IMR-90 (cell line): ENCODE results near the gene CTNNA2. TPM values are rescaled to one million over a fixed set of nuclear protein-coding genes. Genes with fewer than 3 reads are reported as not detected.

Experiments used
- ATAC-seq: fragments of 200-7000 bp; cut with Tn5 transposase; 2 replicates; pipeline ENCODE4 v1.9.1; 2020; ENCODE audit warnings: low read depth, mild to moderate bottlenecking, moderate library complexity
- BruUV-seq: library from RNA; stranded (reverse); fragments of 400-500 nt; replicated peaks from 2 replicates; lab custom pipeline; 2021; lab: Mats Ljungman, UMichigan
- CTCF ChIA-PET: fragments of 300-600 bp; formaldehyde crosslinking; extraction: SDS; loops from one replicate; lab custom pipeline; 2021; ENCODE audit warnings: antibody characterized with exemption; lab: Yijun Ruan, JAX
- POLR2A ChIA-PET: fragments of 300-600 bp; sonication (Branson Sonifier 250); formaldehyde crosslinking; loops from one replicate; lab custom pipeline; 2022; ENCODE audit warnings: antibody characterized with exemption; ENCODE audit not compliant: unreplicated experiment; lab: Charles Lee
- DNase-seq: peaks from one replicate; pipeline ENCODE4 v3.0.0; 2013
- H2AFZ ChIP-seq: replicated peaks from 2 replicates; pipeline ENCODE3; 2013; ENCODE audit warnings: low read length, mild to moderate bottlenecking; ENCODE audit not compliant: poor library complexity
- H2AK5ac ChIP-seq: 2 replicates; pipeline ENCODE4 v1.6.1; 2013; ENCODE audit warnings: low read depth, low read length, inconsistent platforms
- H2AK9ac ChIP-seq: replicated peaks from 2 replicates; pipeline ENCODE3; 2013; ENCODE audit warnings: mild to moderate bottlenecking, low read depth, low read length, moderate library complexity; ENCODE audit not compliant: poor library complexity
- H2BK120ac ChIP-seq: 2 replicates; pipeline ENCODE4 v1.6.1; 2013; ENCODE audit warnings: low read depth, low read length, inconsistent platforms
- H2BK15ac ChIP-seq: 3 replicates; pipeline ENCODE4 v1.6.1; 2013; ENCODE audit warnings: low read depth, low read length, inconsistent platforms
- H2BK20ac ChIP-seq: 2 replicates; pipeline ENCODE4 v1.6.1; 2013; ENCODE audit warnings: low read depth, mild to moderate bottlenecking, inconsistent platforms, low read length, moderate library complexity
- H2BK5ac ChIP-seq: 2 replicates; pipeline ENCODE4 v1.6.1; 2013; ENCODE audit warnings: mild to moderate bottlenecking, low read depth, low read length, inconsistent platforms; ENCODE audit not compliant: poor library complexity, severe bottlenecking
- H3K14ac ChIP-seq: replicated peaks from 2 replicates; pipeline ENCODE4 v1.6.1; 2013; ENCODE audit warnings: low read depth, low read length, inconsistent platforms
- H3K18ac ChIP-seq: 2 replicates; pipeline ENCODE4 v1.6.1; 2013; ENCODE audit warnings: low read depth, low read length, control low read depth
- H3K23ac ChIP-seq: 2 replicates; pipeline ENCODE4 v1.6.1; 2013; ENCODE audit warnings: low read depth, low read length, inconsistent platforms
- H3K27ac ChIP-seq: 2 replicates; pipeline ENCODE4 v1.5.1; 2013; ENCODE audit warnings: mild to moderate bottlenecking, control low read depth, low read length; ENCODE audit not compliant: insufficient read depth
- H3K27me3 ChIP-seq: 2 replicates; pipeline ENCODE4 v1.6.1; 2013; ENCODE audit warnings: low read length; ENCODE audit not compliant: control insufficient read depth, insufficient read depth
- H3K36me3 ChIP-seq: 2 replicates; pipeline ENCODE4 v1.6.1; 2013; ENCODE audit warnings: low read length, mixed read lengths; ENCODE audit not compliant: control insufficient read depth, insufficient read depth
- H3K4ac ChIP-seq: 2 replicates; pipeline ENCODE4 v1.6.1; 2013; ENCODE audit warnings: low read depth, low read length, inconsistent platforms
- H3K4me1 ChIP-seq: 2 replicates; pipeline ENCODE4 v1.6.1; 2013; ENCODE audit warnings: low read length, mixed read lengths; ENCODE audit not compliant: control insufficient read depth, insufficient read depth
- H3K4me2 ChIP-seq: 2 replicates; pipeline ENCODE4 v1.6.1; 2013; ENCODE audit warnings: low read depth, mild to moderate bottlenecking, control low read depth, low read length, moderate library complexity
- H3K4me3 ChIP-seq: 2 replicates; pipeline ENCODE4 v1.5.1; 2013; ENCODE audit warnings: low read depth, mild to moderate bottlenecking, control low read depth, low read length, moderate library complexity; ENCODE audit not compliant: insufficient read depth
- H3K56ac ChIP-seq: 2 replicates; pipeline ENCODE4 v1.6.1; 2013; ENCODE audit warnings: low read length, inconsistent platforms; ENCODE audit not compliant: insufficient read depth; ENCODE audit errors: extremely low read depth
- H3K79me1 ChIP-seq, 2 experiments: 2 replicates each; pipeline ENCODE4 v1.6.1; 2013; ENCODE audit warnings: low read length in 2 of 2, inconsistent platforms in 1 of 2, low read depth in 1 of 2
- H3K9ac ChIP-seq: 2 replicates; pipeline ENCODE4 v1.6.1; 2013; ENCODE audit warnings: low read depth, low read length, control low read depth
- H3K9me1 ChIP-seq: 2 replicates; pipeline ENCODE4 v1.6.1; 2013; ENCODE audit warnings: low read length, inconsistent platforms; ENCODE audit not compliant: insufficient read depth
- H3K9me3 ChIP-seq: 2 replicates; pipeline ENCODE4 v1.6.1; 2013; ENCODE audit warnings: low read length; ENCODE audit not compliant: control insufficient read depth, insufficient read depth
- H4K20me1 ChIP-seq: 2 replicates; pipeline ENCODE4 v1.6.1; 2013; ENCODE audit warnings: low read length, inconsistent platforms; ENCODE audit not compliant: insufficient read depth
- H4K5ac ChIP-seq: 2 replicates; pipeline ENCODE4 v1.6.1; 2013; ENCODE audit warnings: mild to moderate bottlenecking, low read depth, low read length, control low read depth
- H4K8ac ChIP-seq, 2 experiments: 2 replicates each; pipeline ENCODE4 v1.6.1; 2013; ENCODE audit warnings: low read depth in 2 of 2, low read length in 2 of 2, control low read depth in 1 of 2, inconsistent platforms in 1 of 2
- H4K91ac ChIP-seq: 2 replicates; pipeline ENCODE4 v1.6.1; 2013; ENCODE audit warnings: low read depth, low read length, inconsistent platforms; ENCODE audit not compliant: insufficient read depth
- FOS ChIP-seq: fragments of 150-350 bp; IDR thresholded peaks from 2 replicates; pipeline ENCODE4 v1.6.1; 2016; ENCODE audit warnings: low read depth, low read length
- MAFK ChIP-seq: IDR thresholded peaks from 2 replicates; pipeline ENCODE4 v1.6.1; 2012; ENCODE audit warnings: low read depth, low read length, improper control_type of control experiment
- NFE2L2 ChIP-seq: fragments of 150-350 bp; IDR thresholded peaks from 2 replicates; pipeline ENCODE4 v1.6.1; 2016; ENCODE audit warnings: low read depth, mild to moderate bottlenecking, low read length
- RCOR1 ChIP-seq: IDR thresholded peaks from 2 replicates; pipeline ENCODE4 v1.6.1; 2012; ENCODE audit warnings: mild to moderate bottlenecking, low read length, improper control_type of control experiment; ENCODE audit not compliant: insufficient replicate concordance
- RFX5 ChIP-seq: IDR thresholded peaks from 2 replicates; pipeline ENCODE4 v1.8.0; 2012; ENCODE audit warnings: low read depth, mild to moderate bottlenecking, low read length, moderate library complexity
- SMC3 ChIP-seq: fragments of 150-350 bp; IDR thresholded peaks from 2 replicates; pipeline ENCODE4 v1.6.1; 2016; ENCODE audit warnings: low read depth, mild to moderate bottlenecking, antibody characterized with exemption, low read length, moderate library complexity
- WGBS, 2 experiments: methylation state at CpG; one replicate each; pipeline versions ENCODE4 v1.1.5 to v1.1.7; 2013; ENCODE audit warnings: missing lambda C conversion rate in 2 of 2; ENCODE audit not compliant: insufficient read length in 1 of 2; ENCODE audit errors: extremely low coverage in 2 of 2; 5-methylcytosine and 5-hydroxymethylcytosine counted together
- dilution Hi-C: fragments of 300-500 bp; cut with HindIII; formaldehyde crosslinking; loops from one replicate; pipeline ENCODE4 v1.14.3; 2018; ENCODE audit warnings: low sequenced_read_pairs; ENCODE audit not compliant: unreplicated experiment
- in situ Hi-C: fragments of 300-500 bp; cut with MboI; formaldehyde crosslinking; loops from 3 replicates; pipeline ENCODE4 v1.14.3; 2019; ENCODE audit warnings: low sequenced_read_pairs, inconsistent platforms, mixed read lengths
- intact Hi-C: fragments of 100-400 bp; cut with micrococcal nuclease; formaldehyde crosslinking; loops from 2 replicates; pipeline ENCODE4 v1.10.0; 2022
- polyA plus RNA-seq, 3 experiments: library from polyadenylated mRNA; depleted of rRNA; stranded (reverse); fragments of >200 nt; gene quantifications; 2 replicates each; pipeline ENCODE4 v1.2.3, GENCODE V29; 2012; ENCODE audit warnings: low replicate concordance in 1 of 3
- total RNA-seq: library from RNA; depleted of rRNA; stranded (reverse); fragments of >200 nt; gene quantifications from 2 replicates; pipeline ENCODE4 v1.2.3, GENCODE V29; 2012
- TF ChIP-seq, protein P1 (sequence below): conservative IDR thresholded peaks from 2 replicates; pipeline ENCODE4 v1.5.1; 2012; ENCODE audit warnings: mild to moderate bottlenecking, low read depth, low read length, improper control_type of control experiment
- TF ChIP-seq, protein P2 (sequence below): fragments of 150-350 bp; IDR thresholded peaks from 2 replicates; pipeline ENCODE4 v1.6.1; 2016; ENCODE audit warnings: low read depth, mild to moderate bottlenecking, low read length, moderate library complexity, borderline replicate concordance

Gene CTNNA2
- total and polyA plus RNA-seq, 2 of the 4 experiments (the other 2 are of a cell fraction), result not detected

DNA sequence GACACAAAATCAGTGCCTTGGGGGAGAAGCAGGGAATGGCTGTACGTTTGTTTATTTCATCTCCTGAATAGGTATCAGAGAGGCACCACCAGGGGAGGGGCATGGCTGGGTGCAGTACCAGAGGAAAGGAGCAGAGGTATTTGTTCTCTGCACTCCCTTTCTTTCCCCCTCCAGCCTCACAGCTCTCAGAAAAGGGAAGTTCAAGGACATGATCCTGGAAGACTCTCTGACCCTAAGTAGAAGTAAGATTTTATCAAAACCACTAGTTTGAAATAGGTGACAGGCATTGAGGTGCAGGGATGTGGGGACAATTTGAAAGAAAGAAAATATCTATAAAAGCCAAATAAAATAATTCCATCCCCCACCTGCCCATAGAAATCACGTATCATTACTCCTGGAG, 655.2 kb downstream of the CTNNA2 start:
- WGBS, 2 experiments, result 20% methylated on average over 1 of the region's 2 CpGs; no CpG with 5 or more reads in 1 of the 2 experiments
- CTCF ChIA-PET, result no interaction called here

More for the DNA sequence above, 655.2 kb downstream of the CTNNA2 start:
- DNase-seq (no peak), ATAC-seq (no peak)
- Histone ChIP-seq H2BK20ac (no peak overlapping the region), H3K4me2 (no peak overlapping the region), H3K9me3 (no peaks in the 10 kb centered on the region), H3K14ac (no peak overlapping the region), H4K20me1 (no peaks in the 10 kb centered on the region), H2AFZ (no peak overlapping the region), H3K4me1 (no peaks in the 10 kb centered on the region), H4K8ac (no peak overlapping the region), H2AK5ac (no peak overlapping the region), H3K18ac (no peak overlapping the region), H3K23ac (no peak overlapping the region), H2AK9ac (no peak overlapping the region), H3K79me1 (no peaks in the 10 kb centered on the region), H4K5ac (no peak overlapping the region), H2BK15ac (no peak overlapping the region), H3K9me1 (no peaks in the 10 kb centered on the region), H3K27ac (no peak overlapping the region), H4K91ac (no peak overlapping the region), H3K27me3 (no peaks in the 10 kb centered on the region), H3K36me3 (no peaks in the 10 kb centered on the region), H3K4me3 (no peak overlapping the region), H2BK120ac (no peak overlapping the region), H3K56ac (no peak overlapping the region), H2BK5ac (no peak overlapping the region), H3K4ac (no peak overlapping the region), H3K9ac (no peak overlapping the region)
- BruUV-seq, result no TSS peak
- dilution Hi-C loops, result no loop called here
- POLR2A ChIA-PET, result no interaction called here
- in situ Hi-C loops, result no loop called here
- intact Hi-C loops, result loop anchor here (5.0 kb wide), 1 partner anchor 86 kb away; no protein-coding TSS in a partner anchor
- TF ChIP-seq RFX5 (no peak), MAFK (no peak), RCOR1 (no peak), NFE2L2 (no peak), FOS (no peak), SMC3 (no peak)
- TF ChIP-seq, protein P1, sequence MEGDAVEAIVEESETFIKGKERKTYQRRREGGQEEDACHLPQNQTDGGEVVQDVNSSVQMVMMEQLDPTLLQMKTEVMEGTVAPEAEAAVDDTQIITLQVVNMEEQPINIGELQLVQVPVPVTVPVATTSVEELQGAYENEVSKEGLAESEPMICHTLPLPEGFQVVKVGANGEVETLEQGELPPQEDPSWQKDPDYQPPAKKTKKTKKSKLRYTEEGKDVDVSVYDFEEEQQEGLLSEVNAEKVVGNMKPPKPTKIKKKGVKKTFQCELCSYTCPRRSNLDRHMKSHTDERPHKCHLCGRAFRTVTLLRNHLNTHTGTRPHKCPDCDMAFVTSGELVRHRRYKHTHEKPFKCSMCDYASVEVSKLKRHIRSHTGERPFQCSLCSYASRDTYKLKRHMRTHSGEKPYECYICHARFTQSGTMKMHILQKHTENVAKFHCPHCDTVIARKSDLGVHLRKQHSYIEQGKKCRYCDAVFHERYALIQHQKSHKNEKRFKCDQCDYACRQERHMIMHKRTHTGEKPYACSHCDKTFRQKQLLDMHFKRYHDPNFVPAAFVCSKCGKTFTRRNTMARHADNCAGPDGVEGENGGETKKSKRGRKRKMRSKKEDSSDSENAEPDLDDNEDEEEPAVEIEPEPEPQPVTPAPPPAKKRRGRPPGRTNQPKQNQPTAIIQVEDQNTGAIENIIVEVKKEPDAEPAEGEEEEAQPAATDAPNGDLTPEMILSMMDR, result no peak
- TF ChIP-seq, protein P2, sequence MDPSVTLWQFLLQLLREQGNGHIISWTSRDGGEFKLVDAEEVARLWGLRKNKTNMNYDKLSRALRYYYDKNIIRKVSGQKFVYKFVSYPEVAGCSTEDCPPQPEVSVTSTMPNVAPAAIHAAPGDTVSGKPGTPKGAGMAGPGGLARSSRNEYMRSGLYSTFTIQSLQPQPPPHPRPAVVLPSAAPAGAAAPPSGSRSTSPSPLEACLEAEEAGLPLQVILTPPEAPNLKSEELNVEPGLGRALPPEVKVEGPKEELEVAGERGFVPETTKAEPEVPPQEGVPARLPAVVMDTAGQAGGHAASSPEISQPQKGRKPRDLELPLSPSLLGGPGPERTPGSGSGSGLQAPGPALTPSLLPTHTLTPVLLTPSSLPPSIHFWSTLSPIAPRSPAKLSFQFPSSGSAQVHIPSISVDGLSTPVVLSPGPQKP, result no peak
